Fibroblast of lung (primary cell): ENCODE results near the gene STOML1.

Experiments
- EZH2 ChIP-seq: IDR thresholded peaks from 2 replicates; pipeline ENCODE4 v1.5.1; 2012; ENCODE audit warnings: low read length, control low read depth, mild to moderate bottlenecking; ENCODE audit errors: missing control alignments
- TF ChIP-seq, protein P1 (sequence below), 2 donors: IDR thresholded peaks in 1 of 2; conservative IDR thresholded peaks in 1 of 2; 1 replicate in 1 of 2; 2 replicates in 1 of 2; pipeline ENCODE4 v1.5.1; 2011 to 2012; ENCODE audit warnings: low read length in 2 of 2, control low read depth in 1 of 2, inconsistent platforms in 1 of 2, low read depth in 1 of 2, mild to moderate bottlenecking in 1 of 2

DNA sequence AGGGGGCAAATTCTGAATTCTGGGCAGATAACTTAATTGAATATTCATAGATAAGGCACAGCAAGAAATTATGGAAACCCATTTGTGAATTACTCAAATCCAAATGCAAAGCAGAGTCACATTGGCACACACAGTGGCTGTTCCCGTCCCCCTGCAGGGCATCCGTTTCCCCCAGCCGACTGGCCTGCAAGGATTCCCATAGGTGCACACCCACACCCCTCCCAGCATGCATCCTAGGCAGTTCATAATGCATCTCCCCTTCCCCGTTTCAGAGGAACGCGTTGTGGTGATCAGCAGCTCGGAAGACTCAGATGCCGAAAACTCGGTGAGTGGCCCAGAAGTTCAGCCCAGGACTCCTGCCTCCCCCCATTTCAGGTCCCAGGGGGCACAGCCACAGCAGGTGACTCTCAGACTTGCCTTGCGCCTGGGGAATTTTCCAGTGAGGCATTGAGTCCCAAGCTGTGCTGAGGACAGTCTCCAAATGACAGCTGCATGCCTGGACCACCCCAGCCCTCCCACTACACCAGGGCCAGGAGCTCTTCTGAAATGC lies 42.2 kb upstream of the STOML1 start:
- TF ChIP-seq, protein P1, sequence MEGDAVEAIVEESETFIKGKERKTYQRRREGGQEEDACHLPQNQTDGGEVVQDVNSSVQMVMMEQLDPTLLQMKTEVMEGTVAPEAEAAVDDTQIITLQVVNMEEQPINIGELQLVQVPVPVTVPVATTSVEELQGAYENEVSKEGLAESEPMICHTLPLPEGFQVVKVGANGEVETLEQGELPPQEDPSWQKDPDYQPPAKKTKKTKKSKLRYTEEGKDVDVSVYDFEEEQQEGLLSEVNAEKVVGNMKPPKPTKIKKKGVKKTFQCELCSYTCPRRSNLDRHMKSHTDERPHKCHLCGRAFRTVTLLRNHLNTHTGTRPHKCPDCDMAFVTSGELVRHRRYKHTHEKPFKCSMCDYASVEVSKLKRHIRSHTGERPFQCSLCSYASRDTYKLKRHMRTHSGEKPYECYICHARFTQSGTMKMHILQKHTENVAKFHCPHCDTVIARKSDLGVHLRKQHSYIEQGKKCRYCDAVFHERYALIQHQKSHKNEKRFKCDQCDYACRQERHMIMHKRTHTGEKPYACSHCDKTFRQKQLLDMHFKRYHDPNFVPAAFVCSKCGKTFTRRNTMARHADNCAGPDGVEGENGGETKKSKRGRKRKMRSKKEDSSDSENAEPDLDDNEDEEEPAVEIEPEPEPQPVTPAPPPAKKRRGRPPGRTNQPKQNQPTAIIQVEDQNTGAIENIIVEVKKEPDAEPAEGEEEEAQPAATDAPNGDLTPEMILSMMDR (conservative IDR thresholded peaks at IDR 0.05 in 1 of 2, IDR thresholded peaks at IDR 0.05 in 1 of 2; ENCODE audit: low read depth in 1 of 2, low read length in 2 of 2), result no peak
- TF ChIP-seq EZH2, result no peak
